CD1c-positive myeloid dendritic cell (primary cell): ENCODE results near the gene ZNG1C.
"Not testable (repeated sequence)": the region's sequence is repeated elsewhere in the genome, so short reads cannot be mapped to it uniquely, and the experiment has no call there.

Experiments
- DNase-seq: peaks from one replicate; pipeline ENCODE4 v3.0.0-alpha.2; 2016; ENCODE audit errors: extremely low spot score

The ZNG1C gene

DNA sequence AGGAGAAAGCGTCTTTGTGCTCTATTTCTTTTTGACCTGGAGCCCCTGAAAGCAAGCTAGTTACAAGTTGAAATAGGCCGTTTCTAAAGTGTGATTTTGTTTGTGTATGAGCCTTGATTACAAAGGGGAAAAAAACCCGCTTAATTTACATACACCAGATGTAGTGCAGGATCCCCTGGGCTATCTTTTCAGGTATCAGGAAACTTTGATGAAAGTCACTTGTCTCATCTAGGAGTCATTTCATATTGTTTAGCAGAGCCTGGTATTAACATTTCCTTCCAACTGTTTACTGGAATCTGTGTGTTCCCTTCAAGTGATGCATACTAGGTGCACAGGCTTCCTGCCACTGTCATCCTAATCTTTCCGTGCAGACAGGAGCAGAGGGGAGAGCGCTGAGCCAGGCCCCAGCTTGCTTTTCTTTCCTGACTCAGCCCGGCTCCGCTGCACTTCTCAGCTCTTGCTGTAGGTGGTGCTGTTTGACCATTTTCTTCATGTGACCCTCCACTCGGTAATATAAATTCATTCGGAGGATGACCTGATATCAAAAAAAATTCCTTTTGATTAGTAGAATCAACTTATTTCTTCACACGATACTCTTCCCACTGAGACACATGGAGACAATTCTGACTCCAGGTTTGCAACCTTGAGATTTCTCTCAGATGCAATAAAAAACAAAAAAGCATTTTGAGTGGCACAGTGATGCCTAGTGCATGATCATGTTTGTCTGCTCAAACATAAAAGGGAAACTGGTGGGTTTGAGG lies 100.7 kb downstream of the ZNG1C start:
- not testable (repeated sequence) for DNase-seq

DNA sequence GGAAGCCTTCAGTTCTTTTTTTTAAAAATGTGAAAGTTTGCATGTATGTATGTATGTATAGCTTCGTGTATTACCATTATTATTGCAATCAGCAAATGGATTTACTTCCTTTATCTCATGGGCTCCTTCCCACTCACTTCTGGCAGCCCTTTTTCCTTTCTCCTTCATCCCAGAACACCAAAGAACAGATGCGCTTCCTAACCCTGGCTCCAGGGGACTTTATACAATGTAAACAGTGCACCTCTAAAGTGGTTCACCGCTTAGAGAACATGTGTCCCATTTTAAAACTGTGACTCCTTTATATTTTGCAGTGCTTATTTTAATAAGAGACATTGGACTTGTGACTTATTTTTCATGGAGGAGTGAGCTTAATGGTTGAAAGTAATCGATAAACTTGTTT lies 101.5 kb downstream of the ZNG1C start:
- not testable (repeated sequence) for DNase-seq

DNA sequence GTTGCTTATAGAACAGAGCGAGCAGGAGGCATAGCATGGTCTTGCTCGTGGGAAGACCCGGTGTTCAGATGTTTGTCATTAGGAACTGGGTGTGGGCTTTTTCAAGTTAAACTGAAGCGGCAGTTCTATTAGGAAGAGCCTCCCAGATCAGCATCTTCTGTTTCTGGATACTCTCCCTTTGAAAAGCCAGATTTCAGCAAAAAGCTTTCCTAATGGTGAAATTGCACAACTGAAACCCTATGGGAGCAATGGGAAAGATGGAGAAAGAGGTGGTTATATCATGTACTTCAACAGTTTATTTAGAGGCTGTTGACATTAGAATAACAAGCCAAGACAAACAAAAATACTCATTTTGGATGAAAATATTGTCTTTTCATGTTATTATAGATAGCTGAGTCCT lies 102.2 kb downstream of the ZNG1C start:
- DNase-seq: not testable (repeated sequence)
